ENCODE data around the gene AP1M1.

GRCh38 chr19:16257509-16258002 lies 59.8 kb downstream of the AP1M1 start:
- no peak for TF ChIP-seq ATF1 (CRISPR knock-in tag; IDR thresholded peaks at IDR 0.05)
- TF ChIP-seq, protein P1, sequence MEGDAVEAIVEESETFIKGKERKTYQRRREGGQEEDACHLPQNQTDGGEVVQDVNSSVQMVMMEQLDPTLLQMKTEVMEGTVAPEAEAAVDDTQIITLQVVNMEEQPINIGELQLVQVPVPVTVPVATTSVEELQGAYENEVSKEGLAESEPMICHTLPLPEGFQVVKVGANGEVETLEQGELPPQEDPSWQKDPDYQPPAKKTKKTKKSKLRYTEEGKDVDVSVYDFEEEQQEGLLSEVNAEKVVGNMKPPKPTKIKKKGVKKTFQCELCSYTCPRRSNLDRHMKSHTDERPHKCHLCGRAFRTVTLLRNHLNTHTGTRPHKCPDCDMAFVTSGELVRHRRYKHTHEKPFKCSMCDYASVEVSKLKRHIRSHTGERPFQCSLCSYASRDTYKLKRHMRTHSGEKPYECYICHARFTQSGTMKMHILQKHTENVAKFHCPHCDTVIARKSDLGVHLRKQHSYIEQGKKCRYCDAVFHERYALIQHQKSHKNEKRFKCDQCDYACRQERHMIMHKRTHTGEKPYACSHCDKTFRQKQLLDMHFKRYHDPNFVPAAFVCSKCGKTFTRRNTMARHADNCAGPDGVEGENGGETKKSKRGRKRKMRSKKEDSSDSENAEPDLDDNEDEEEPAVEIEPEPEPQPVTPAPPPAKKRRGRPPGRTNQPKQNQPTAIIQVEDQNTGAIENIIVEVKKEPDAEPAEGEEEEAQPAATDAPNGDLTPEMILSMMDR (IDR thresholded peaks at IDR 0.05) = no peak
- TF ChIP-seq, protein P2, sequence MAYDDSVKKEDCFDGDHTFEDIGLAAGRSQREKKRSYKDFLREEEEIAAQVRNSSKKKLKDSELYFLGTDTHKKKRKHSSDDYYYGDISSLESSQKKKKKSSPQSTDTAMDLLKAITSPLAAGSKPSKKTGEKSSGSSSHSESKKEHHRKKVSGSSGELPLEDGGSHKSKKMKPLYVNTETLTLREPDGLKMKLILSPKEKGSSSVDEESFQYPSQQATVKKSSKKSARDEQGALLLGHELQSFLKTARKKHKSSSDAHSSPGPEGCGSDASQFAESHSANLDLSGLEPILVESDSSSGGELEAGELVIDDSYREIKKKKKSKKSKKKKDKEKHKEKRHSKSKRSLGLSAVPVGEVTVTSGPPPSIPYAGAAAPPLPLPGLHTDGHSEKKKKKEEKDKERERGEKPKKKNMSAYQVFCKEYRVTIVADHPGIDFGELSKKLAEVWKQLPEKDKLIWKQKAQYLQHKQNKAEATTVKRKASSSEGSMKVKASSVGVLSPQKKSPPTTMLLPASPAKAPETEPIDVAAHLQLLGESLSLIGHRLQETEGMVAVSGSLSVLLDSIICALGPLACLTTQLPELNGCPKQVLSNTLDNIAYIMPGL (CRISPR knock-in tag; IDR thresholded peaks at IDR 0.05) = no peak
- no peak for TF ChIP-seq SP1 (CRISPR knock-in tag; conservative IDR thresholded peaks at IDR 0.05)
- TF ChIP-seq, protein P3, sequence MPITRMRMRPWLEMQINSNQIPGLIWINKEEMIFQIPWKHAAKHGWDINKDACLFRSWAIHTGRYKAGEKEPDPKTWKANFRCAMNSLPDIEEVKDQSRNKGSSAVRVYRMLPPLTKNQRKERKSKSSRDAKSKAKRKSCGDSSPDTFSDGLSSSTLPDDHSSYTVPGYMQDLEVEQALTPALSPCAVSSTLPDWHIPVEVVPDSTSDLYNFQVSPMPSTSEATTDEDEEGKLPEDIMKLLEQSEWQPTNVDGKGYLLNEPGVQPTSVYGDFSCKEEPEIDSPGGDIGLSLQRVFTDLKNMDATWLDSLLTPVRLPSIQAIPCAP (CRISPR knock-in tag; IDR thresholded peaks at IDR 0.05) = no peak
- TF ChIP-seq ATF2 (CRISPR knock-in tag; IDR thresholded peaks at IDR 0.05; ENCODE audit: borderline replicate concordance, low read depth) = no peak
- no peak for TF ChIP-seq ZNF121 (CRISPR knock-in tag; IDR thresholded peaks at IDR 0.05)
- TF ChIP-seq, protein P4, sequence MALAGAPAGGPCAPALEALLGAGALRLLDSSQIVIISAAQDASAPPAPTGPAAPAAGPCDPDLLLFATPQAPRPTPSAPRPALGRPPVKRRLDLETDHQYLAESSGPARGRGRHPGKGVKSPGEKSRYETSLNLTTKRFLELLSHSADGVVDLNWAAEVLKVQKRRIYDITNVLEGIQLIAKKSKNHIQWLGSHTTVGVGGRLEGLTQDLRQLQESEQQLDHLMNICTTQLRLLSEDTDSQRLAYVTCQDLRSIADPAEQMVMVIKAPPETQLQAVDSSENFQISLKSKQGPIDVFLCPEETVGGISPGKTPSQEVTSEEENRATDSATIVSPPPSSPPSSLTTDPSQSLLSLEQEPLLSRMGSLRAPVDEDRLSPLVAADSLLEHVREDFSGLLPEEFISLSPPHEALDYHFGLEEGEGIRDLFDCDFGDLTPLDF (CRISPR knock-in tag; IDR thresholded peaks at IDR 0.05) = no peak
- no peak for TF ChIP-seq PREB (CRISPR knock-in tag; IDR thresholded peaks at IDR 0.05; ENCODE audit: borderline replicate concordance)
- TF ChIP-seq MYBL2 (CRISPR knock-in tag; IDR thresholded peaks at IDR 0.05) = no peak
